GM12878 (cell line): Measurements from ENCODE around the gene AJUBA. TPM values are rescaled to one million over a fixed set of nuclear protein-coding genes. Genes with fewer than 3 reads are reported as not detected.

Experiments
- CBX3 ChIP-seq: fragments of 200-600 bp; sonication (generic); IDR thresholded peaks from 2 replicates; pipeline ENCODE4 v1.6.1; 2016; ENCODE audit warnings: low read depth, borderline replicate concordance
- CEBPB ChIP-seq, 2 experiments: fragments of 150-350 bp in 1 of 2; IDR thresholded peaks; 2 replicates each; pipeline ENCODE4 v1.6.1; 2012 to 2014; ENCODE audit warnings: low read depth in 2 of 2, low read length in 2 of 2, borderline replicate concordance in 1 of 2, inconsistent platforms in 1 of 2
- ELK1 ChIP-seq: IDR thresholded peaks from 2 replicates; pipeline ENCODE4 v1.6.1; 2012; ENCODE audit warnings: low read depth, low read length, improper control_type of control experiment
- EZH2 ChIP-seq: IDR thresholded peaks from 2 replicates; pipeline ENCODE4 v1.6.1; 2012; ENCODE audit warnings: low read depth, mild to moderate bottlenecking, control low read depth, inconsistent platforms, low read length, borderline replicate concordance; ENCODE audit not compliant: control insufficient read depth
- FOXK2 ChIP-seq: fragments of 450-650 bp; IDR thresholded peaks from 2 replicates; pipeline ENCODE4 v1.6.1; 2017; ENCODE audit warnings: mild to moderate bottlenecking, moderate library complexity
- MXI1 ChIP-seq: fragments of 150-350 bp; IDR thresholded peaks from 2 replicates; pipeline ENCODE4 v1.6.1; 2011; ENCODE audit warnings: low read depth, mild to moderate bottlenecking, inconsistent platforms, low read length, improper control_type of control experiment
- NRF1 ChIP-seq: conservative IDR thresholded peaks from 2 replicates; pipeline ENCODE4 v1.6.1; 2011; ENCODE audit warnings: mild to moderate bottlenecking, low read depth, low read length, improper control_type of control experiment
- RELA ChIP-seq: fragments of 450-650 bp; IDR thresholded peaks from 2 replicates; pipeline ENCODE4 v1.8.0; 2014; ENCODE audit warnings: borderline replicate concordance; ENCODE audit not compliant: partially characterized antibody
- REST ChIP-seq: IDR thresholded peaks from 2 replicates; pipeline ENCODE4 v1.6.1; 2012; ENCODE audit warnings: mild to moderate bottlenecking, low read depth, low read length
- SMARCA5 ChIP-seq: fragments of 450-650 bp; IDR thresholded peaks from 2 replicates; pipeline ENCODE4 v1.6.1; 2017; ENCODE audit warnings: mild to moderate bottlenecking
- SUPT20H ChIP-seq: IDR thresholded peaks from 2 replicates; pipeline ENCODE4 v1.6.1; 2011; ENCODE audit warnings: low read depth, mild to moderate bottlenecking, low read length, moderate library complexity, borderline replicate concordance; ENCODE audit not compliant: control insufficient read depth
- YY1 ChIP-seq: IDR thresholded peaks from 2 replicates; pipeline ENCODE4 v1.6.1; 2011; ENCODE audit warnings: low read depth, mild to moderate bottlenecking, low read length
- ZBED1 ChIP-seq: IDR thresholded peaks from 2 replicates; pipeline ENCODE4 v1.6.1; 2016; ENCODE audit warnings: borderline replicate concordance
- ZBTB4 ChIP-seq: fragments of 450-650 bp; formaldehyde crosslinking; IDR thresholded peaks from 2 replicates; pipeline ENCODE4 v1.4.0; 2022; ENCODE audit warnings: mild to moderate bottlenecking, moderate library complexity
- ZNF687 ChIP-seq: fragments of 450-650 bp; IDR thresholded peaks from 2 replicates; pipeline ENCODE4 v1.6.1; 2017; ENCODE audit warnings: mild to moderate bottlenecking, moderate library complexity
- ZSCAN29 ChIP-seq: fragments of 450-650 bp; IDR thresholded peaks from 2 replicates; pipeline ENCODE4 v1.6.1; 2017; ENCODE audit warnings: mild to moderate bottlenecking, moderate library complexity
- polyA plus RNA-seq, 11 experiments: library from polyadenylated mRNA; depleted of rRNA in 4 of 11; unstranded in 6 of 11; stranded (reverse) in 5 of 11; fragments of >200 nt; fragmentation: Nextera tagmentation in 4 of 11; fragmentation: Illumina TruSeq in 1 of 11; extraction: Ambion mirVana in 4 of 11; extraction: Trizol in 1 of 11; gene quantifications; 1 replicate in 1 of 11; 2 replicates in 10 of 11; pipeline versions ENCODE4 v1.2.1 to v1.2.3, GENCODE V29; 2011 to 2016; ENCODE audit warnings: inconsistent platforms in 2 of 11, missing spikeins in 2 of 11, low read depth in 1 of 11
- total RNA-seq, 4 experiments: library from RNA; depleted of rRNA in 3 of 4; stranded (reverse); fragments of >200 nt in 3 of 4; fragmentation: Illumina TruSeq in 1 of 4; extraction: Trizol in 1 of 4; gene quantifications; 2 replicates each; pipeline versions ENCODE4 v1.2.1 to v1.2.3, GENCODE V29; 2013 to 2021

The AJUBA gene
- total and polyA plus RNA-seq, 10 of the 15 experiments (the other 5 are each of a cell fraction or from before 2014, with no cell fraction given) = 0.03 to 18.1 (median 0.36) TPM; not detected in 1

- TF ChIP-seq ZNF687 (no peak), ZSCAN29 (peak; percentile 93), SUPT20H (no peak), ZBTB4 (CRISPR knock-in tag) (no peak), EZH2 (no peak), RELA (peak; percentile 1), CEBPB (IDR thresholded peaks at IDR 0.05; ENCODE audit: borderline replicate concordance in 1 of 2, low read depth in 2 of 2, low read length in 2 of 2) (no peak), YY1 (peak; percentile 98), NRF1 (no peak), CBX3 (no peak), FOXK2 (0 out of 2 replicates have a peak, but pooled peaks have one; percentile 5), SMARCA5 (peak; percentile 90), MXI1 (peak; percentile 98), ELK1 (0 out of 2 replicates have a peak, but pooled peaks have one; percentile 52), ZBED1 (no peak; the same call in 1 of the 2 replicates), REST (no peak)
Observed at GRCh38 chr14:22929104-22929960, 53.0 kb downstream of the AJUBA start, which contains the start of gene PRMT5 (continued).
